ENCODE results near the gene ADAMTS10. TPM values are rescaled to one million over a fixed set of nuclear protein-coding genes. Genes with fewer than 3 reads are reported as not detected.
"Not testable (repeated sequence)": the region's sequence is repeated elsewhere in the genome, so short reads cannot be mapped to it uniquely, and the experiment has no call there.

Gene ADAMTS10
- polyA plus RNA-seq, 1 donor: 25.0 TPM

DNA sequence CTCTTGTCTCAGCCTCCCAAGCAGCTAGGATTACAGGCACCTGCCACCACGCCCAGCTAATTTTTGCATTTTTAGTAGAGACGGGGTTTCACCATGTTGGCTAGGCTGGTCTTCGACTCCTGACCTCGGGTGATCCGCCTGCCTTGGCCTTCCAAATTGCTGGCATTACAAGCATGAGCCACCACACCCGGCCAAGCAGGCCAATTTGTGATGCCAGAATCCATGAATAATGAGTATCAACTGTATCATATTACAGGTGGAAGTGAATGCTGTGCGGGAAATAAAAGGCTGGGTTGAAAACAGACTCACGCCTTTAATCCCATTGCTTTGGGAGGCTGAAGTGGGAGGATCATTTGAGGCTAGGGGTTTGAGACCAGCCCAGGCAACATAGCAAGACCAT, 16.3 kb upstream of the ADAMTS10 start:
- no peak for DNase-seq (ENCODE audit: low read depth)

DNA sequence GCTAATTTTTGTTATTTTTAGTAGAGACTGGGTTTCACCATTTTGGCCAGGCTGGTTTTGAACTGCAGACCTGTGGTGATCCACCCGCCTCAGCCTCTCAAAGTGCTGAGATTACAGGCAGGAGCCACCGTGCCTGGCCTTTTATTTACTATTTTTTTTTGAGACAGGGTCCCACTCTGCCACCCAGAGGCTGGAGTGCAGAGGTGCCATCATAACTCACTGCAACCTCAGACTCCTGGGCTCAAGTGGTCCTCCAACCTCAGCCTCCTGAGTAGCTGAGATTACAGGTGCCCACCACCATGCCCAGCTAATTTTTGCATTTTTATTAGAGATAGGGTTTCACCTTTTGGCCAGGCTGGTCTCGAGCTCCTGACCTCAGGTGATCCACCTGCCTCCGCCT, 12.4 kb upstream of the ADAMTS10 start:
- DNase-seq (ENCODE audit: low read depth): not testable (repeated sequence)

DNA sequence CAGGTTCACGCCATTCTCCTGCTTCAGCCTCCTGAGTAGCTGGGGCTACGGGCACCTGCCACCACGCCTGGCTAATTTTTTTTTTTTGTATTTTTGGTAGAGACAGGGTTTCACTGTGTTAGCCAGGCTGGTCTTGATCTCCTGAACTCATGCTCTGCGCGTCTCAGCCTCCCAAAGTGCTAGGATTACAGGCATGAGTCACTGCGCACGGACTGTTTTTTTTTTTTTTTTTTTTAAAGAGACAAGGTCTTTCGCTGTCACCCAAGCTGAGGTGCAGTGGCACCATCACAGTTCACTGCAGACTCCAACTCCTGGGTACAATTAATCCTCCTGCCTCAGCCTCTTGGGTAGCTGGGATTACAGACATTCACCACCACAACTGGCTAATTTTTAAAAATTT, 8.2 kb upstream of the ADAMTS10 start:
- no peak for DNase-seq (ENCODE audit: low read depth)

DNA sequence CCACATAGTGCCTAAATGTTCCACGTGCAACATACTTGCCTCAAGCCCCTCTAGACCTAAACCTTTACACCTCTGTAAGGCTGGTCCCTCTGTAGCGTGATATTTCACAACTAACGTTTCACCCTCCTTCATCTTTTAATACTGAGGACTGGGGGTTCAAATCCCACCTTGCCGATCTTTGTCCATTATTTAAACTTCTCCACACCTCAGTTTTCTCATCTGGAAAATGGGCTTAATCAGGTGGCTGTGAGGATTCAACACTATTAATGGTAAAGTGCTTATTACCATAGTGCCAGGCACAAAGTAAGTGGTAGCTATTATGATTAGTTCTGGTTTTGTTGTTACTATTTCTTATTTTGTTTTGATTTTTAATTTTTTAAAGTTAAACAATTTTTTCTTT, 7.5 kb upstream of the ADAMTS10 start:
- no peak for DNase-seq (ENCODE audit: low read depth)

DNA sequence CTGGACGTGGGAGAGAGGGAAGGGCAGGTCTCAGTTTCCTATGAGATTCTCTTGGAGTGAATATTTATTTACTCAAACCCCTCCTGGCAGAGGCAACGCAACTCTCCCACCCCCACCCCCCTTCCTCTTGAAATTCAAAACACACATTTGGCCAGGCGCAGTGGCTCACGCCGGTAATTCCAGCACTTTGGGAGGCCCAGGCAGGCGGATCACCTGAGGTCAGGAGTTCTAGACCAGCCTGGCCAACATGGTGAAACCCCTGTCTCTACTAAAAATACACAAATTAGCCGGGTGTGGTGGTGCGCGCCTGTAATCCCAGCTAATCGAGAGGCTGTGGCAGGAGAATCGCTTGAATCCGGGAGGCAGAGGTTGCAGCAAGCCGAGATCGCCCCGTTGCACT, 6.8 kb upstream of the ADAMTS10 start:
- DNase-seq (ENCODE audit: low read depth): not testable (repeated sequence)

DNA sequence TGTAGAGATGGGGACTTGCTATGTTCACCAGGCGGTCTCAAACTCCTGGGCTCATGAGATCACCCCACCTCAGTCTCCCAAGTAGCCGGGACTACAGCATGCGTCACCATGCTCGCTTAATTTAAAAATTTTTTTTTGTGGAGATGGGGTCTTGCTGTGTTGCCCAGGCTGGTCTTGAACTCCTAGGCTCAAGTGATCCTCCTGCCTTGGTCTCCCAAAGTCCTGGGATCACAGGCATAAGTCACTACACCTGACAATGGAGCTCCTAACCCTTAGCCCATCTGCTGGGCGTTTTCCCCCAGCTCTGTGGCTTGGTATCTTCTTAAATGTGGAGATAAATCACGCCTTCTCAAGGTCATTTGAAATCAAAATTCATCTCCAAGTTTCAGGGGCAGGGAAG, 6.3 kb upstream of the ADAMTS10 start:
- no peak for DNase-seq (ENCODE audit: low read depth)

DNA sequence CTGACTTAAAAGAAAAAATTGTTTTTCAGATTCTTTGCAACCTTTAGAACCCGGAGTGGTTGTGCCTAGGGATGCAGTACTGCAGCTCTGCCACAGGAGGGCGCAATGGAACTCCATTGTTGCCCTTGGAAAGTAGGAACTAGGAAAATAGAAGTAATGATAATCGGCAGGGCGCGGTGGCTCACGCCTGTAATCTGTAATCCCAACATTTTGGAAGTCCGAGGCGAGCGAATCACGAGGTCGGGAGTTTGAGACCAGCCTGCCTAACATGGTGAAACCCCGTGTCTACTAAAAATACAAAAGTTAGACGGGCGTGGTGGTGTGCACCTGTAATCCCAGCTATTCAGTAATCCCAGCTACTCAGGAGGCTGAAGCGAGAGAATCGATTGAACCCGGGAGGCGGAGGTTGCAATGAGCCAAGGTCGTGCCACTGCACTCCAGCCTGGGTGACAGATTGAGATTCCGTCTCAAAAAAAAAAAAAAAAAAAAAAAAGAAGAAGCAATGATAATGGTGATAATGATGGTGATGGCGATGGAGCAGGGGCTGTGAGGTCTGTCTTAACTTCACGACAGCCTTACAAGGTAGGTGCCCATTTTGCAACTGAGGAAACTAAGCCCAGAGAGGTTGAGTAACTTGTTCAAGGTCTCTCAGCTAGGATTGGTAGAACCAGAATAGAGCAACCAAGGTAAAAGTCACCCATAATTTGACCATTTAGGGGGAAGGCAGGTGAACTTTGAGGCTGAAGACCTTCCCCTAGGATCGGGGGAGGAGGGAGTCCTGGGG, 5.5 kb upstream of the ADAMTS10 start:
- DNase-seq (ENCODE audit: low read depth): no peak

DNA sequence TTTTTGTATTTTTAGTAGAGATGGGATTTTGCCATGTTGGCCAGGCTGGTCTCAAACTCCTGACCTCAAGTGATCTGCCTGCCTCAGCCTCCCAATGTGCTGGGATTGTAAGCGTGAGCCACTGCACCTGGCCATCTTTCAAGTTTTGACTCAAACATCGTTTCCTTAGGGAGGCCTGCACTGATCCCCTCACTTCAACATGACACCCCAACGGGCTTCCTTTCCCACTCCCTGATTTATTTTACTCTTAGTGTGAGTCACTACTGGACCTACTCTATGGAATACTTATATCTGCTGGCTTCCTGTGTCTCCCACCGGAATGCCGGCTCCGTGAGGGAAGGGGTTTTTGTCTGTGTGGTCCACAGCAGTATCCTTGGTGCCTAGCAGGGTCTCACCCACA, 4.5 kb upstream of the ADAMTS10 start:
- DNase-seq (ENCODE audit: low read depth): no peak

DNA sequence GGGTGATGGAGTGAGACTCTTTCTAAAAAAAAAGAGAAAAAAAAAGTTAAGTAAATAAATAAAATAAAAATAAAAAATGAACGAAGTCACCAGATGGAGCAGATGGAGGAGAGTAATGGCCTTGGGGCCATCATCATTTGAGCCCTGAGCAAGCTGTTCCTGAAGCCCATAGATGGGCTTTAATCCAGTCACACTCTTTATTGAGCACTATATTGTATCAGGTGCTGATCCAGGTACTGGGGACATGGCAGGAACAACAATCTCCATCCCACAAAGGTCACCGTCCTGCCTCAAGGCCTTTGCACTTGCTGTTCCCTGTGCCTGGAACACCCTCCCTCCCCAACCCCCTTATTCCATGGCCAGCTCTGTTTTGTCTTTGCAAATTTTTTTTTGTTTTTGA, 3.9 kb upstream of the ADAMTS10 start:
- DNase-seq (ENCODE audit: low read depth): no peak

DNA sequence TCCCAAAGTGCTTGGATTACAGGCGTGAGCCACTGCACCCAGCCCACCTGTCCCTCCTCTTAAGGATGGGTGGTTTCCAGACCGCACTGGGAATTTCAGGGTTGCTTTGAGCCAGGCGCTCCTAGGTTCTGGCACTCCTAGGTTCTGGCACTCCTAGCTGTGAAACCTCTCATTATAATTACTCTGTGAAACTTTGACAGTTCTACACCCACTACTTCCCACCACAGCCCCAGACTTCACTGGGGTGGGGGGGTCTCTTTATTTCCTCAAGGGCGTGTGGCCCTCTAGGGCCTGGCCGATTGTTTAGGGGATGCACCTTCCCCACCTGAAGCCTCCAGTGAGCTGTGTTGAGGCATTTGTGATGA, 2.3 kb upstream of the ADAMTS10 start:
- no peak for DNase-seq (ENCODE audit: low read depth)

DNA sequence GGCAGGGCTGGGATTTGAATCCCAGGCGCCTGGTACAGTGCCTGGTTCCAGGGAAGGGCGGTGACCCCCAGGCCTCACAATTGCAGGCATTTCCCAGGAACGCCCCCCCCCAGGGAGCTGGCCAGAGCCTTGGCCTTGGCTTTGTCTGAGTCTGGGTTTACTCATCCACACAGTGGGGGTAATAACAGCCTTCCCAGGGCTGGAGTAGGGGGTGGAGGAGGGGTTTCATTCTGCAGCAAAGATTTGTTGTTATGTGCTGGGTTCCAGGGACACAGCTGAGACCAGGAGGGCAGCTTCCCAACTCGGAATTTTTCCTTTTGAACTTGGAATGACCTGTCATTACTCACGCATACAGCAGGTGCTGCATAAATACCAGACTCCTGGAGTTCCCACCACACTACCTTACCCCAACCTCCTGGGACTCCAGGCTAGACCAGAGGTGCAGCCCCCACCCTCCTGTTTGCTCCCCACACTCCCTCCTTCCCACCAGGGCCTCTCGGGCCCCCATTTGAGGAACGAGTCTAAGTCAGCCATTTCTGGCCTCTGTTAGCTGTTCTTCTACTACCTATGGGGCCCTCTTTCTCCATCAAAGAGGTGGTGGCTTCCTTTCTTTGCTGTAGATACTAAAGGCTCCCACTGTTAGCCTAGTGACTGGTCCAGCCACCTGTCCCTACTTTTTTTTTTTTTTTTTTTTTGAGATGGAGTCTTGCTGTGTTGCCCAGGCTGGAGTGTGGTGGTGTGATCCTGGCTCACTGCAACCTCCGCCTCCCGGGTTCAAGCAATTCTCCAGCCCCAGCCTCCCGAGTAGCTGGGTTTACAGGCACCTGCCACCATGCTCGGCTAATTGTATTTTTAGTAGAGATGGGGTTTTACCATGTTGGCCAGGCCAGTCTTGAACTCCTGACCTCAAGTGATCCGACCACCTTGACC, 1.6 kb upstream of the ADAMTS10 start:
- no peak for DNase-seq (ENCODE audit: low read depth)

DNA sequence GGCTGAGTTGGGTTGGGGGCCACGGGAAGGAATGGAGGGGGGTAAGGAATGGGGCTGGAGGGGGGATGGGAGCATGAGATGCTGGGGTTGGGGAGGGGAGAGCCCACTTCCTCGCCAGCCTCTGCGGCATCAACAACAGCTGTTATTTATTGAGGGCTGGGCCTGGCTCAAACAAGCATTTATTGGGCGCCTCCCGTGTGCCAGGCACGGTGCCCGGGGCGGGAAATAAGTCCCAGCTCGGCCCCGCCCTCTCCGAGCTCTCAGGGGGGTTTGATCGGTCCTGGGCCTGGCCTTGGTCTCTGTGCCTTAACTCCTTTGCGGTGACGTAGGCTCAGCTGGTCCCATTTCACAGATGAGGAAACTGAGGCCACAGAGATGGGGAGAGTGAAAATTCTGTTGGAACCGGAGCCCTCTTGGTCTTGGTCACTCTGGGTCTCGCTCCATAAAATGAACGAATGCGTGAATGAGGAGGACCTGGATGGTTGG, 919 bp upstream of the ADAMTS10 start:
- DNase-seq (ENCODE audit: low read depth): no peak

DNA sequence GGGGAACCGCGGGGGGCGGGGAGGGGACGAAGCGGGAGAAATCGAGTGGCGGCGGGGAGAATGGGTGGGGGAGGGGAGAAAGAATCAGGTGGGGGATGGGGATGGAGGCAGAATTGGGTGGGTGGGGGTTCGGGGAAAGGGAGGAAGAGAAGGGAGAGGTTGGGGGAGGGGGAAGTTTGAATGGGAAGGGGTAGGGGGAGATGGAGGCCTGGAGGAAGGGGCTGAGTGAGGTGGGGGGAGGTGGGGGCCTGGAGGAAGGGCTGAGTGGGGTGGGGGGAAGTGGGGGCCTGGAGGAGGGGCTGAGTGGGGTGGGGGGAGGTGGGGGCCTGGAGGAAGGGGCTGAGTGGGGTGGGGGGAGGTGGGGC, 403 bp upstream of the ADAMTS10 start:
- no peak for DNase-seq (ENCODE audit: low read depth)

DNA sequence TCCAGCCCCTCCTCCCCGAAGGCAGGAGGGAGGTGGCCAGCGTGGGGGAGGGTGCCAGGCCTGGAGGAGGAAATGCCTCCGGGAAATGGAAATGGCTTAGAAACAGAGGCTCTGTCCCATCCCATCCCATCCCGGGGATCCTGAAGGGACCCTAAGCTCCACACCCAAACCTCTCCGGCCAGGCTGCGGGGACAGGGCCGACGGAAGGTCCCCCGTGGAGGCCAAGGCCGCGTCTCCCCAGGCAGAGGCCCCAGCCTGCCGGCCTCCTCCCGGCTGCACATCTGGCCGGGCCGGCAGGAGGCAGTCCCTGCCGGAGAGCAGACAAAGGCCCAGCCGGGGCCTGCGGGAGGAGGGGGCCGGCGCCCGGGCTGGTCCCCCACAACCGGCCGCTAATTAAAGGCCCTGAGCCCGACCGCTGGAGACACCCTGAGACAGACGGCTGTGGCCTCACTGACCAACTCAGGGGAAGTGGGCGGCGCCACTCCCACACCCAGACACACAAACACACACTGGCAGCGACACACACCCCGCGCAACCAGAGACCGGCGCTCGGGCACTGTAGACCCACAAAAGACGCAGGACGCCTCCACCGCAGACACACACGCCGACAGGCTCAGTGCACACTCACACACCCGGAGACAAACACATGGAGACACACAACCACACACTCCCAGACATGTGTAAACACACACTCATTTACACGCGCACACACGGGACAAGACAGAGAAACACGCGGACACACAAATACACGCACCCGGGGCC, 1.1 kb downstream of the ADAMTS10 start:
- no peak for DNase-seq (ENCODE audit: low read depth)

DNA sequence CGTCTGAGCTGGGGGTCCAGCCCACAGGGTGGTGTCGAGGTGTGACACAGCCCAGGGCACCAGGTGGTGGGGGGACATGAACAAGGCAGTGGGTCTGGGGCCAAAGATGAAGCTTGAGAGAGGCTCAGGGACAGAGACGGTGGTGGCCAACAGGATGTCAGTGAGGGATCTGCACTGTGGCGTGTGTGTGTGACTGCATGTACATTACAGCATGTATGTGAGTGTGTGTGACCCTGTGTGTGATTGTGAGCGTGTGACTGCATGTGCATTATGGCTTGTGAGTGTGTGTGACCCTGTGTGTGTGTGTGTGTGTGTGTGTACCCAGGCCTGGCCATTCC, 1.6 kb downstream of the ADAMTS10 start:
- no peak for DNase-seq (ENCODE audit: low read depth)

DNA sequence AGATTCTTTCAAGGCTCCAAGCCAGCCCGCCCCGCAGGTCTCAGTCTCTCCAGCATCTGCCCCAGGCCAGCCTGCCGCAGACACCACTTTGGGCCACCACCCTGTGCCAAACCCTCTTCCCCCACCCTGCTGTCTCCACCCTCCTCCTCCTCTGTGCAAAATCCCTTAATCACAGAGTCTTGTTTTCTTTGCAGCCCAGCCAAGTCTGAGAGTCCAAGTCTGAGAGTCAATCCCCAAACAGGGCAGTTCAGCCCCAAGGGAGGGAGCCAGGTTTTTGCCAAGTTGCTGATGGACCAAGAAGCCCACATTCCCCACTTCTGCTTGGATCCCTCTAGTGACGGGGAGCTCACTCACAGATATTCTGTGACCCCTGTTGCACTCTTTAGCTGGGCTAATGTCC, 3.1 kb downstream of the ADAMTS10 start:
- DNase-seq (ENCODE audit: low read depth): no peak

DNA sequence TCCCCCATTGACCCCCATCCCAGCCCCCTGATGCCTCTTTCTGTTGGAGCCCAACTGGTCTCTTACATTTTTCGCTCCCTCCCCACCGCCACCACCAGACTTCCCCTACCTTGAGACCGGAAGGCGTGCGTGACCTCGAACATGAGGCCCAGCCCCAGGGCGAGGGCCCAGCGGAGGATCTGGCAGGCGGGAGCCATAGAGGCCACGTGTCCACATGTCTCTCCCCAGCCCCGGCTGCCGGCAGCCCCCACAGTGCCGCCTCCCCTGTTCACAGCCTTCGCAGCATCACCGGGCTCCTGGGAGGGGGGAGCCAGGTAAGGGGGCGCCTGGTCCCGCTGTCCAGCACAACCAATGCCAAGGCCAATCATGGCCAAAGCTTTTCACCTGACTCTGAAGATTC, 5.0 kb downstream of the ADAMTS10 start:
- DNase-seq (ENCODE audit: low read depth): no peak

DNA sequence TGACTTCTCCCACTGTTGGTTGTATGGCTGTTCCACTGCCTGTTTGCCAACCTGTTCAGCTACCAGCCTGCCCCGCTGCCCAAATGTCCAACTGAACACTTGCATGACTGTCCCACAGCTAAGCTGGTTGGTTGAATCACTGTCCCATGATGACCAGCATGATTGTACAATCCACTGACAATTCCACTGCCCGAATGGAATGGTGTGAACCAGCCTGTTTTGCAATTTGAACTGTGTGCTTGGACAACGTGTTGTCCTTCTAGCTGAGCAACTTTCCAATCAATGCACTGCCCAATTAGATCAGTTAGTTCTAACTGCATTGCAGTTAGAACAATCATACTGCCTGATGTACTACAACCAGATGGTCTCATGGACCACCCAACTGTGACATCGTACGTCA, 8.7 kb downstream of the ADAMTS10 start:
- DNase-seq (ENCODE audit: low read depth): no peak

DNA sequence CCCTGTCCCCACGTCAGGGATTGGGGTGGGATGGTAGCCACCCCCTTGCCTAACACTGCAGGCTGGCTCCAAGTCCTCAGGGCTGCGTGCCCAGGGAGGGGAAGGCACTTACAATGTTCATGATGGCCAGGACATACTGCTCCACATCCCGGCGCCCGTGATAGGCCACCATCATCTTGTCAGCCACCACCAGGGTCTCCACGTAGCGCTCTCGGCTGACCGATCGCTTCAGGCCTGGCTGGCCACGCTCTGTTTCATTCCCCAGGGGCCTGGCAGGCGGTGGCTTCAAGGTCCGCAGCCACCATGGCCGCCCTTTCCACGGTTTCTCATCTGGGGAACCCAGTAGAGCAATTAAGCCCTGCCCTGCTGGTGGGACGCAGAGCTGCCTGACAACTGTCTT, 9.7 kb downstream of the ADAMTS10 start:
- DNase-seq (ENCODE audit: low read depth): no peak

DNA sequence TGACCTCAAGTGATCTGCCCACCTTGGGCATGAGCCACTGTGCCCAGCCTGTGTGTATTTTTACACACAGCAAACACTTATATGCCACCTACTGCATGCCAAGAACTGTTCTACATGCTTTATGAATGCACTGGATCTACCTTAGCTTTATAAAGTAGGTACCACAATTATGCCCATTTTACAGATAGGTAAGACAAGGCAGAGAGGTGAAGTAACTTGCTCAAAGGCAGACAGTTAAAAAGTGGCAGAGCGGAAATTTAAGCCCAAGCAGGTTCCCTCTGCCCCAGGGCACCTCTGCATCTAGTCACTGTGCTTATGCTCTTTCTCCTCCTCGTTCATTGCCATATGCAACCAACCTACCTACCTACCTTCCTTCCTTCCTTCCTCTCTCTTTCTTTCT, 10.5 kb downstream of the ADAMTS10 start:
- DNase-seq (ENCODE audit: low read depth): no peak

DNA sequence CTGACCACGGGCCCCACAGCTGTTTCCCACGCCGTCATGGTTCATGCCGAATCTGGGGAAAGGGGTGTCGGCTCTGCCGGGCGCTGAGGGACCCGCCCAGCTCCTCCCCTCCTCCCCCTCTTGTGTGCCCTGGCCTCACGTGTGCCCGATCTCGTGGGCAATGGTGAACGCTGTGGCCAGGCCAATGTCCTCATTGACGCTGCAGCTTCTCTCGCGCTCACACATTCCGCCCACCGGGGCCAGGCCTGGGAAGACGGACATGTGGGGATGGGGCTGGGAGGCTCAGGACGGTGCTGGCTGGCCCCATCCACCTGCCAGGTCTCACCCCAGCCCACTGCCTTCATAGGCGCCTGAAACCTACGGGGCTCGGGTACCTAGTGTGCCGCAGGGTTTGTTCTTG, 14.3 kb downstream of the ADAMTS10 start:
- no peak for DNase-seq (ENCODE audit: low read depth)

DNA sequence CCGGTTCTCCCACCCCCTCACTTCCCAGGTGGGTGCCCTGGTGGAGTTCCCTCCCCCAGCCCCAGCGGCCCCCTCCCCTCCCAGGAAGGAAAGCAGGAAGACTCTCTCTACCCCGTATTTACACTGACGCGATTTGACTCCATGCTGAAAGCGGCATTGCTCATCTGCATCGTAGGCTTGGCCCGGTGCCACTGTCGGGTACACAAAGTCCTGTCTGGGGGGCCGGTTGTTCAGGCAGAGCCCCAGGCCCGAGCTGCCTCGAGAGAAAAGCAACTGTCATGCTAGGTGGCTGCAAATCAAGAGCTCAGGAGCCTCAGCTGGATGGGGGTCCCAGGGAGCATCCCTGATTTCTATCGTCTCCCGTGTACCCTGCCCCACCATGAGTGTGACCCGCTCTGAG, 14.9 kb downstream of the ADAMTS10 start:
- DNase-seq (ENCODE audit: low read depth): no peak

Measured in forelimb muscle (tissue), 1 donor.